Right lobe of liver (tissue), 4 donors: ENCODE data around the gene MYO5B.

Experiments used
- POLR2A ChIP-seq: fragments of 450-650 bp; IDR thresholded peaks from one replicate; pipeline ENCODE4 v1.6.1; 2017; ENCODE audit warnings: antibody characterized with exemption, mild to moderate bottlenecking
- TF ChIP-seq, protein P1 (sequence below), 4 donors: fragments of 200-600 bp in 3 of 4; fragments of 450-650 bp in 1 of 4; IDR thresholded peaks; one replicate each; pipeline versions ENCODE4 v1.5.1 to v1.8.0; 2016 to 2022; ENCODE audit warnings: antibody characterized with exemption in 4 of 4, mild to moderate bottlenecking in 2 of 4
- donor health status: DM: no; HTN: no; CAD: no.
- donor health status: DM: no; HTN: no; CAD: no.
- donor health status: DM: no; HTN: yes; CAD: no.

DNA sequence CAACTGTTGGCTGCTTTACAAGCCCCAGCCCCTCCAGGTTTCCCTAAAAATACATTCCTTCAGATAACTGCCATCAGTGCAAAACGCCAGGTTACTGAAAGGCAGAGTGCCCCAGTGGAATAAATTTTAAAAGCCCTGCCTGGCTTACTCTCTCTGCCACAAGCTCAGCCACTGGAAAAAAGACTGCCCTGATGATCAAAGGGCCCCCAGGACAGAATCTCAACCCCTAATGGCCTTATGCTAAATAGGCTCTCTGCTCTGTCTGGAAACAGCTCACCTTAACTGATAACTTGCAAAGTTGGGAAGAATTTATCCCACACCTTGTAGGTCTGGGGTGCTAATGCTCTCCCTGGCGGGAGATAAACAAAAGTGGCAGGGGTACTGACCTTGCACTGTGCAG, 37.5 kb upstream of the MYO5B start:
- TF ChIP-seq, protein P1, sequence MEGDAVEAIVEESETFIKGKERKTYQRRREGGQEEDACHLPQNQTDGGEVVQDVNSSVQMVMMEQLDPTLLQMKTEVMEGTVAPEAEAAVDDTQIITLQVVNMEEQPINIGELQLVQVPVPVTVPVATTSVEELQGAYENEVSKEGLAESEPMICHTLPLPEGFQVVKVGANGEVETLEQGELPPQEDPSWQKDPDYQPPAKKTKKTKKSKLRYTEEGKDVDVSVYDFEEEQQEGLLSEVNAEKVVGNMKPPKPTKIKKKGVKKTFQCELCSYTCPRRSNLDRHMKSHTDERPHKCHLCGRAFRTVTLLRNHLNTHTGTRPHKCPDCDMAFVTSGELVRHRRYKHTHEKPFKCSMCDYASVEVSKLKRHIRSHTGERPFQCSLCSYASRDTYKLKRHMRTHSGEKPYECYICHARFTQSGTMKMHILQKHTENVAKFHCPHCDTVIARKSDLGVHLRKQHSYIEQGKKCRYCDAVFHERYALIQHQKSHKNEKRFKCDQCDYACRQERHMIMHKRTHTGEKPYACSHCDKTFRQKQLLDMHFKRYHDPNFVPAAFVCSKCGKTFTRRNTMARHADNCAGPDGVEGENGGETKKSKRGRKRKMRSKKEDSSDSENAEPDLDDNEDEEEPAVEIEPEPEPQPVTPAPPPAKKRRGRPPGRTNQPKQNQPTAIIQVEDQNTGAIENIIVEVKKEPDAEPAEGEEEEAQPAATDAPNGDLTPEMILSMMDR (IDR thresholded peaks at IDR 0.05) = no peak
- no peak for TF ChIP-seq POLR2A
